Activated CD4-positive, CD25-positive, alpha-beta regulatory T cell (primary cell): ENCODE data around the gene ADGRA3.

Experiments
- DNase-seq, 4 experiments: peaks; one replicate each; lab custom pipeline; 2025; lab: John Stamatoyannopoulos, UW

The ADGRA3 gene

GRCh38 chr4:22515888-22516541 is at the start of gene ADGRA3:
ADGRA3 (minus strand) TSS chr4:22516066; CDS start chr4:22515784, 282 bp downstream.
- no peak for DNase-seq

GRCh38 chr4:22556495-22556894 is 40.6 kb upstream of the ADGRA3 start:
- DNase-seq, result no peak

- DNase-seq, result no peak
These were observed 38.8 kb upstream of the ADGRA3 start for GRCh38 chr4:22554670-22555069.

- DNase-seq, result no peak
These were observed 37.7 kb upstream of the ADGRA3 start for GRCh38 chr4:22553560-22553959.

GRCh38 chr4:22552812-22553211 is 36.9 kb upstream of the ADGRA3 start:
- no peak for DNase-seq

GRCh38 chr4:22551550-22551949 is 35.7 kb upstream of the ADGRA3 start:
- no peak for DNase-seq

- DNase-seq, result no peak
These were observed 30.4 kb upstream of the ADGRA3 start for GRCh38 chr4:22546299-22546698.

- no peak for DNase-seq
These were observed 23.4 kb upstream of the ADGRA3 start for GRCh38 chr4:22539251-22539650.

GRCh38 chr4:22537864-22538263 is 22.0 kb upstream of the ADGRA3 start:
- no peak for DNase-seq

- DNase-seq, result no peak
These were observed 18.5 kb upstream of the ADGRA3 start for GRCh38 chr4:22534374-22534773.

GRCh38 chr4:22532896-22533295 is 17.0 kb upstream of the ADGRA3 start:
- DNase-seq, result no peak

- DNase-seq, result no peak
These were observed 16.3 kb upstream of the ADGRA3 start for GRCh38 chr4:22532117-22532516.

GRCh38 chr4:22531311-22532019 is 15.6 kb upstream of the ADGRA3 start:
- no peak for DNase-seq

- DNase-seq, result no peak
These were observed 9.0 kb upstream of the ADGRA3 start for GRCh38 chr4:22524895-22525294.

- no peak for DNase-seq
These were observed 7.0 kb upstream of the ADGRA3 start for GRCh38 chr4:22522706-22523501.

- DNase-seq, result no peak
These were observed 6.3 kb upstream of the ADGRA3 start for GRCh38 chr4:22522206-22522605.

- no peak for DNase-seq
These were observed 5.4 kb upstream of the ADGRA3 start for GRCh38 chr4:22521240-22521639.

- no peak for DNase-seq
These were observed 550 bp downstream of the ADGRA3 start for GRCh38 chr4:22515145-22515887.

- DNase-seq, result no peak
These were observed 1.4 kb downstream of the ADGRA3 start for GRCh38 chr4:22514481-22514880.

- no peak for DNase-seq
These were observed 1.9 kb downstream of the ADGRA3 start for GRCh38 chr4:22514001-22514400.

- DNase-seq, result no peak
These were observed 3.6 kb downstream of the ADGRA3 start for GRCh38 chr4:22512306-22512705.

- DNase-seq, result no peak
These were observed 5.1 kb downstream of the ADGRA3 start for GRCh38 chr4:22510750-22511149.
